MM.1S (cell line): ENCODE data around the gene PCDH1.
"Not testable (repeated sequence)": the region's sequence is repeated elsewhere in the genome, so short reads cannot be mapped to it uniquely, and the experiment has no call there.

Experiments used
- EZH2 ChIP-seq: fragments of 300-600 bp; sonication (generic); optimal IDR thresholded peaks from 2 replicates; pipeline ENCODE3; 2017; ENCODE audit warnings: low read depth, mild to moderate bottlenecking, antibody characterized with exemption, low read length, mixed read lengths
- EZH2phosphoT487 ChIP-seq: fragments of 300-600 bp; sonication (generic); IDR thresholded peaks from 2 replicates; pipeline ENCODE4 v1.6.1; 2018; ENCODE audit warnings: antibody characterized with exemption, low read length
- TF ChIP-seq, protein P1 (sequence below): fragments of 300-600 bp; sonication (generic); IDR thresholded peaks from 2 replicates; pipeline ENCODE4 v1.5.1; 2016; ENCODE audit warnings: antibody characterized with exemption, low read length, mixed read lengths

DNA sequence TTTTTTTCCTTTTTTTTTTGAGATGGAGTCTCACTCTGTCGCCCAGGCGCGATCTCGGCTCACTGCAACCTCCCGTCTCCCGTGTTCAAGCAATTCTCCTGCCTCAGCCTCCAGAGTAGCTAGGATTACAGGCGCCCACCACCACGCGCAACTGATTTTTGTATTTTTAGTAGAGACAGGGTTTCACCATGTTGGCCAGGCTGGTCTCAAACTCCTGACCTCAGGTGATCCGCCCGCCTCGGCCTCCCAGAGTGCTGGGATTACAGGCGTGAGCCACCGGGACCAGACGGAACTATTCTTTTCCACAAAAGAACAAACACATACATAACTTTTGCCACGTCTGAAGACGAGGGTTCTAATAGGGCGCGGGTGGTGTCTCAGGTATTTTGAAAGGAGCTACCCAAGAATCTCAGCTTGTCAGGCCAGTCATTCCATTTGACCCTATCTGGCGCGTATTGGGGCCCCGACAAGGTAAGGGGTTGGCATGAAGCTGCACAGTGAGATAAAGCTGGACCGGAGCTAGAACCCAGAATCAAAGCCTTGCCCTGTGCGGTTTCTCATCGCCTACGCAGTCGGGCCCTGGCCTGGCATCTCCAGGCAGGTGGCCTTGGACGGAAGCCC lies 44.7 kb upstream of the PCDH1 start:
- TF ChIP-seq, protein P1, sequence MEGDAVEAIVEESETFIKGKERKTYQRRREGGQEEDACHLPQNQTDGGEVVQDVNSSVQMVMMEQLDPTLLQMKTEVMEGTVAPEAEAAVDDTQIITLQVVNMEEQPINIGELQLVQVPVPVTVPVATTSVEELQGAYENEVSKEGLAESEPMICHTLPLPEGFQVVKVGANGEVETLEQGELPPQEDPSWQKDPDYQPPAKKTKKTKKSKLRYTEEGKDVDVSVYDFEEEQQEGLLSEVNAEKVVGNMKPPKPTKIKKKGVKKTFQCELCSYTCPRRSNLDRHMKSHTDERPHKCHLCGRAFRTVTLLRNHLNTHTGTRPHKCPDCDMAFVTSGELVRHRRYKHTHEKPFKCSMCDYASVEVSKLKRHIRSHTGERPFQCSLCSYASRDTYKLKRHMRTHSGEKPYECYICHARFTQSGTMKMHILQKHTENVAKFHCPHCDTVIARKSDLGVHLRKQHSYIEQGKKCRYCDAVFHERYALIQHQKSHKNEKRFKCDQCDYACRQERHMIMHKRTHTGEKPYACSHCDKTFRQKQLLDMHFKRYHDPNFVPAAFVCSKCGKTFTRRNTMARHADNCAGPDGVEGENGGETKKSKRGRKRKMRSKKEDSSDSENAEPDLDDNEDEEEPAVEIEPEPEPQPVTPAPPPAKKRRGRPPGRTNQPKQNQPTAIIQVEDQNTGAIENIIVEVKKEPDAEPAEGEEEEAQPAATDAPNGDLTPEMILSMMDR = not testable (repeated sequence)
- TF ChIP-seq EZH2, EZH2phosphoT487: not testable (repeated sequence)
